B cell (primary cell): ENCODE results near the gene TNIK. TPM values are rescaled to one million over a fixed set of nuclear protein-coding genes. Genes with fewer than 3 reads are reported as not detected.

Experiments
- ATAC-seq: fragments of 200-7000 bp; cut with Tn5 transposase; one replicate; pipeline ENCODE4 v1.10.0; 2021; ENCODE audit warnings: low read depth, mild to moderate bottlenecking, moderate number of reproducible peaks, moderate library complexity
- CTCF ChIA-PET: fragments of 350-600 bp; sonication (Branson Sonifier 250); formaldehyde crosslinking; loops from one replicate; lab custom pipeline; 2021; ENCODE audit warnings: antibody characterized with exemption, inconsistent platforms; lab: Charles Lee
- POLR2A ChIA-PET: fragments of 350-600 bp; sonication (Branson Sonifier 250); formaldehyde crosslinking; loops from one replicate; lab custom pipeline; 2021; ENCODE audit warnings: antibody characterized with exemption; lab: Charles Lee
- DNase-seq: peaks from one replicate; pipeline ENCODE4 v3.0.0; 2013
- H2AFZ ChIP-seq: 2 replicates; pipeline ENCODE4 v1.6.1; 2012; ENCODE audit warnings: mild to moderate bottlenecking, low read depth, low read length; ENCODE audit not compliant: insufficient read depth, poor library complexity, severe bottlenecking
- H3K27ac ChIP-seq, 2 donors: 1 replicate in 1 of 2; 2 replicates in 1 of 2; pipeline ENCODE4 v1.5.1; 2012 to 2013; ENCODE audit warnings: low read length in 2 of 2, mild to moderate bottlenecking in 2 of 2, moderate library complexity in 1 of 2
- H3K27me3 ChIP-seq, 4 experiments: fragments of 200-600 bp in 1 of 4; sonication (generic) in 1 of 4; replicated peaks in 1 of 4; 1 replicate in 2 of 4; 2 replicates in 2 of 4; pipeline versions ENCODE4 v1.6.1 to v1.7.0; 2013 to 2016; ENCODE audit warnings: low read length in 3 of 4, mild to moderate bottlenecking in 2 of 4, mixed read lengths in 1 of 4, moderate library complexity in 1 of 4; ENCODE audit not compliant: insufficient read depth in 4 of 4, control insufficient read depth in 3 of 4; ENCODE audit errors: control extremely low read depth in 1 of 4
- H3K36me3 ChIP-seq, 2 experiments: replicated peaks in 1 of 2; 1 replicate in 1 of 2; 2 replicates in 1 of 2; pipeline versions ENCODE4 v1.6.1 to v1.7.1; 2013; ENCODE audit warnings: low read length in 1 of 2; ENCODE audit not compliant: insufficient read depth in 2 of 2, control insufficient read depth in 1 of 2; ENCODE audit errors: control extremely low read depth in 1 of 2, extremely low read depth in 1 of 2
- H3K4me1 ChIP-seq, 2 donors: fragments of 200-600 bp in 1 of 2; sonication (generic) in 1 of 2; 1 replicate in 1 of 2; 2 replicates in 1 of 2; pipeline versions ENCODE4 v1.5.1 to v1.6.1; 2013 to 2017; ENCODE audit warnings: low read length in 2 of 2; ENCODE audit not compliant: control insufficient read depth in 2 of 2, insufficient read depth in 2 of 2
- H3K4me2 ChIP-seq: replicated peaks from 2 replicates; pipeline ENCODE3; 2012; ENCODE audit warnings: mild to moderate bottlenecking, low read depth, low read length; ENCODE audit not compliant: poor library complexity, severe bottlenecking
- H3K4me3 ChIP-seq, 5 experiments: fragments of 200-600 bp in 1 of 5; sonication (generic) in 1 of 5; 1 replicate in 3 of 5; 2 replicates in 2 of 5; pipeline versions ENCODE4 v1.5.1 to v1.7.0; 2011 to 2016; ENCODE audit warnings: low read length in 4 of 5, mild to moderate bottlenecking in 4 of 5, low read depth in 2 of 5, control low read depth in 1 of 5, moderate library complexity in 1 of 5; ENCODE audit not compliant: insufficient read depth in 1 of 5; ENCODE audit errors: control extremely low read depth in 1 of 5, extremely low read depth in 1 of 5
- H3K79me2 ChIP-seq: fragments of 200-600 bp; sonication (generic); one replicate; pipeline ENCODE4 v1.6.0; 2016; ENCODE audit warnings: low read length; ENCODE audit not compliant: control insufficient read depth, insufficient read depth
- H3K9ac ChIP-seq: fragments of 200-600 bp; sonication (generic); 2 replicates; pipeline ENCODE4 v1.6.1; 2017; ENCODE audit warnings: mild to moderate bottlenecking, low read length, moderate library complexity
- H3K9me3 ChIP-seq, 3 donors: one replicate each; pipeline versions ENCODE4 v1.6.1 to v1.7.1; 2013; ENCODE audit warnings: low read length in 2 of 3; ENCODE audit not compliant: control insufficient read depth in 2 of 3, insufficient read depth in 1 of 3; ENCODE audit errors: control extremely low read depth in 1 of 3
- H4K20me1 ChIP-seq: 2 replicates; pipeline ENCODE4 v1.6.0; 2012; ENCODE audit warnings: mild to moderate bottlenecking, low read length; ENCODE audit not compliant: insufficient read depth, control insufficient read depth, poor library complexity, severe bottlenecking
- H3K27ac Mint-ChIP-seq: one replicate; pipeline ENCODE4 v1.8.0; 2021; ENCODE audit warnings: mixed read lengths
- H3K27me3 Mint-ChIP-seq: one replicate; pipeline ENCODE4 v1.8.0; 2021; ENCODE audit warnings: mixed read lengths
- H3K4me1 Mint-ChIP-seq: one replicate; pipeline ENCODE4 v1.8.0; 2021; ENCODE audit warnings: mixed read lengths
- H3K4me3 Mint-ChIP-seq: one replicate; pipeline ENCODE4 v1.8.0; 2021; ENCODE audit warnings: mixed read lengths
- H3K9me3 Mint-ChIP-seq: one replicate; pipeline ENCODE4 v1.8.0; 2022; ENCODE audit warnings: mixed read lengths; ENCODE audit not compliant: insufficient read depth
- EZH2 ChIP-seq: IDR thresholded peaks from 2 replicates; pipeline ENCODE4 v1.6.1; 2012; ENCODE audit warnings: borderline replicate concordance, low read depth, mild to moderate bottlenecking, moderate library complexity, low read length; ENCODE audit not compliant: insufficient read depth, poor library complexity, severe bottlenecking
- WGBS: methylation state at CpG from one replicate; pipeline ENCODE4 v1.1.5; 2013; ENCODE audit warnings: missing lambda C conversion rate; ENCODE audit not compliant: insufficient coverage; 5-methylcytosine and 5-hydroxymethylcytosine counted together
- intact Hi-C: fragments of 100-400 bp; cut with micrococcal nuclease; formaldehyde crosslinking; loops from one replicate; pipeline ENCODE4 v1.10.0; 2022
- polyA plus RNA-seq: library from polyadenylated mRNA; depleted of rRNA; stranded (reverse); fragments of >200 nt; gene quantifications from 2 replicates; pipeline ENCODE4 v1.2.3, GENCODE V29; 2012
- total RNA-seq, 2 donors: library from RNA; stranded (reverse); fragments of 120-200 nt in 1 of 2; gene quantifications; 1 replicate in 1 of 2; 2 replicates in 1 of 2; pipeline versions ENCODE4 v1.2.3 to v1.2.4, GENCODE V29; 2013 to 2022
- TF ChIP-seq, protein P1 (sequence below): fragments of 200-600 bp; IDR thresholded peaks from one replicate; pipeline ENCODE4 v1.8.0; 2022; ENCODE audit warnings: antibody characterized with exemption, mild to moderate bottlenecking

The TNIK gene
- total and polyA plus RNA-seq, 2 donors (not counting 1 experiment from before 2014, with no cell fraction given) = 0.66 to 7.7 TPM

DNA sequence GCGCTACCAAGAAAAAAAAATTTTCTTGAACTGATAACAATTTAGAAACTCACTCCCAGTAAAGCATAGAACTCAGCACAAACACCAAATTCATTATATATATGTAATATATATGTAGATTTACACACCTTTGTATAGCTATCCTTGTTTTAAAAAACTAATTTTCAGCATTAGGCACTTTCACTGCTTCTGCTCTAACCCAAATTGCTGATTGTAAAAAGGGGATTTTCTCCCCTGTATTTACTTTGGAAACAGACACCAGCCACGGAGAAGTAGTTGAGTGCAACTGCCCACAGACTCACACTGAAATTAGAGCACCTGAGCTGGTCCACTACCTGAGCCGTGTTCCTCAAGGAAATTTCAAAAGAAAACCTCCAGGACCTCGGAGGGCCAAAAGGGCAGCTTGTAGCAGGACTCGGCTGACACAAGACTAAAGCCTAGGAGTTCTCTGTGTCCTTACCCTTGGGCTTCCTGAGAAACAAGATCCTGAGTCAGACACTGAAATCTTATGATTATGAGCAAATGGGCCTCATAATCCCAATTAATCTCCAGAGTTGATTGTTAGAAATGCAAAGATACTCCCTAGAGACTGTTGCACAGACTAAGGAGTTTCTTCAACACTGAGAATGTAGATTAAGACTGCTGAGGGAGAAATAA lies 106.0 kb downstream of the TNIK start:
- H3K9me3 Mint-ChIP-seq = no peaks in the 10 kb centered on the region
- Histone ChIP-seq H3K36me3 (no peaks in the 10 kb centered on the region), H3K27me3 (no peaks in the 10 kb centered on the region), H3K4me3 (no peak overlapping the region), H3K4me2 (no peak overlapping the region), H3K9ac (no peak overlapping the region), H4K20me1 (no peaks in the 10 kb centered on the region), H3K79me2 (no peaks in the 10 kb centered on the region), H3K9me3 (no peaks in the 10 kb centered on the region), H3K4me1 (no peaks in the 10 kb centered on the region), H3K27ac (no peak overlapping the region), H2AFZ (no peak overlapping the region)
- DNase-seq = no peak
- intact Hi-C loops = no loop called here
- TF ChIP-seq, protein P1, sequence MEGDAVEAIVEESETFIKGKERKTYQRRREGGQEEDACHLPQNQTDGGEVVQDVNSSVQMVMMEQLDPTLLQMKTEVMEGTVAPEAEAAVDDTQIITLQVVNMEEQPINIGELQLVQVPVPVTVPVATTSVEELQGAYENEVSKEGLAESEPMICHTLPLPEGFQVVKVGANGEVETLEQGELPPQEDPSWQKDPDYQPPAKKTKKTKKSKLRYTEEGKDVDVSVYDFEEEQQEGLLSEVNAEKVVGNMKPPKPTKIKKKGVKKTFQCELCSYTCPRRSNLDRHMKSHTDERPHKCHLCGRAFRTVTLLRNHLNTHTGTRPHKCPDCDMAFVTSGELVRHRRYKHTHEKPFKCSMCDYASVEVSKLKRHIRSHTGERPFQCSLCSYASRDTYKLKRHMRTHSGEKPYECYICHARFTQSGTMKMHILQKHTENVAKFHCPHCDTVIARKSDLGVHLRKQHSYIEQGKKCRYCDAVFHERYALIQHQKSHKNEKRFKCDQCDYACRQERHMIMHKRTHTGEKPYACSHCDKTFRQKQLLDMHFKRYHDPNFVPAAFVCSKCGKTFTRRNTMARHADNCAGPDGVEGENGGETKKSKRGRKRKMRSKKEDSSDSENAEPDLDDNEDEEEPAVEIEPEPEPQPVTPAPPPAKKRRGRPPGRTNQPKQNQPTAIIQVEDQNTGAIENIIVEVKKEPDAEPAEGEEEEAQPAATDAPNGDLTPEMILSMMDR = no peak
- TF ChIP-seq EZH2 = no peak
- no peak for ATAC-seq
- H3K27me3 Mint-ChIP-seq = no peaks in the 10 kb centered on the region
- WGBS = 86% methylated on average over 4 of the region's 5 CpGs
- ChIA-PET POLR2A (no interaction called here), CTCF (no interaction called here)
- H3K4me3 Mint-ChIP-seq = no peak overlapping the region
- H3K27ac Mint-ChIP-seq = no peak overlapping the region
- peaks cover 2% of the 10 kb centered on the region for H3K4me1 Mint-ChIP-seq

DNA sequence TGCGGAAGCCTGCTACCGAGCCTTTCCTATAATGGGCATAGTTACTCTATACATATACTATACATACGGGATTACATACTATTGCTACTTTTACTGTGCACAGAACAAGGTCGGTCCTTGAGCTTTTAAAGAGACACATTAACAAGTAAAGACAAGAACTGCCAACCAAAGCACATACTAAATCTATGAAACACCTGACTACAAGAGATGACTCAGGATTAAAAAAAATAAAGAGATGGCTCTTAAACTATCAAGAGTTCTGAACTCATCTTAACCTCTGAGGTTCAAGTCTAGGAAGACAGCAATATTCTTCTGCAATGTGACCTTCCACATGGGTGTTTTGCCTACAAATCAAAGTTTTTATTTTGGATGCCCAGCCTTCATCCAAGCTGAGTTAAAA lies 106.8 kb downstream of the TNIK start:
- H3K9me3 Mint-ChIP-seq = no peaks in the 10 kb centered on the region
- no peak overlapping the region for H2AFZ ChIP-seq
- H4K20me1 ChIP-seq = no peaks in the 10 kb centered on the region
- H3K9ac ChIP-seq = no peak overlapping the region
- no peak overlapping the region for H3K4me3 Mint-ChIP-seq
- no peaks in the 10 kb centered on the region for H3K9me3 ChIP-seq
- H3K27me3 Mint-ChIP-seq = no peaks in the 10 kb centered on the region
- no peak overlapping the region for H3K27ac ChIP-seq
- ChIA-PET CTCF (no interaction called here), POLR2A (no interaction called here)
- H3K27me3 ChIP-seq = no peaks in the 10 kb centered on the region
- H3K4me3 ChIP-seq = no peak overlapping the region
- no peak for TF ChIP-seq EZH2
- TF ChIP-seq, protein P1 = no peak
- DNase-seq (no peak), ATAC-seq (no peak)
- no peaks in the 10 kb centered on the region for H3K36me3 ChIP-seq
- H3K79me2 ChIP-seq = no peaks in the 10 kb centered on the region
- H3K4me1 Mint-ChIP-seq = peaks cover 2% of the 10 kb centered on the region
- intact Hi-C loops = no loop called here
- no CpG with 5 or more reads among the region's 4 CpGs for WGBS
- no peak overlapping the region for H3K27ac Mint-ChIP-seq
- H3K4me1 ChIP-seq = no peaks in the 10 kb centered on the region
- H3K4me2 ChIP-seq = no peak overlapping the region
